Thoracic aorta (tissue), 2 donors: Measurements from ENCODE around the gene ABHD2. TPM values are rescaled to one million over a fixed set of nuclear protein-coding genes. Genes with fewer than 3 reads are reported as not detected.

ENCODE experiments used
- ATAC-seq: fragments of 150-250 bp; one replicate; pipeline ENCODE4 v1.8.0; 2017; ENCODE audit warnings: low read depth; ENCODE audit not compliant: insufficient number of reproducible peaks, low FRiP score
- DNase-seq: peaks from one replicate; pipeline ENCODE4 v3.0.0-alpha.2; 2020; ENCODE audit warnings: low spot score
- H3K27ac ChIP-seq, 2 donors: fragments of 200-600 bp; sonication (generic); 1 replicate in 1 of 2; 2 replicates in 1 of 2; pipeline ENCODE4 v1.5.1; 2016; ENCODE audit warnings: mild to moderate bottlenecking in 2 of 2, moderate library complexity in 2 of 2
- H3K27me3 ChIP-seq: fragments of 200-600 bp; sonication (generic); replicated peaks from 2 replicates; pipeline ENCODE4 v1.6.0; 2016; ENCODE audit warnings: mild to moderate bottlenecking; ENCODE audit not compliant: insufficient read depth
- H3K36me3 ChIP-seq: fragments of 200-600 bp; sonication (generic); one replicate; pipeline ENCODE4 v1.5.1; 2016
- H3K4me1 ChIP-seq, 2 donors: fragments of 200-600 bp; sonication (generic); 1 replicate in 1 of 2; 2 replicates in 1 of 2; pipeline versions ENCODE4 v1.5.1 to v1.6.0; 2016; ENCODE audit warnings: low read depth in 2 of 2, mild to moderate bottlenecking in 1 of 2; ENCODE audit not compliant: control insufficient read depth in 1 of 2
- H3K4me3 ChIP-seq: fragments of 200-600 bp; sonication (generic); 2 replicates; pipeline ENCODE4 v1.5.1; 2016; ENCODE audit warnings: mild to moderate bottlenecking
- H3K9me3 ChIP-seq: fragments of 200-600 bp; sonication (generic); 2 replicates; pipeline ENCODE4 v1.5.1; 2016
- CTCF ChIP-seq: fragments of 200-600 bp; sonication (generic); IDR thresholded peaks from one replicate; pipeline ENCODE4 v1.5.1; 2019; ENCODE audit warnings: antibody characterized with exemption
- total RNA-seq, 2 donors: library from RNA; depleted of rRNA; stranded (reverse); fragments of >200 nt; gene quantifications; one replicate each; pipeline versions ENCODE4 v1.1.0 to v1.2.3, GENCODE V29; 2016

Gene ABHD2
- total RNA-seq, 2 donors from 2014 or later, result 177 to 283 TPM

- H3K4me3 ChIP-seq, result no peak overlapping the region
- no peak for DNase-seq
- ATAC-seq, result no peak
- no peaks in the 10 kb centered on the region for H3K27me3 ChIP-seq
- no peaks in the 10 kb centered on the region for H3K9me3 ChIP-seq
- TF ChIP-seq CTCF, result no peak
- peaks cover 49 to 85% of the 10 kb centered on the region in 2 donors for H3K4me1 ChIP-seq
- H3K27ac ChIP-seq, result peak overlapping the region; percentile 93
- no peaks in the 10 kb centered on the region for H3K36me3 ChIP-seq
Observed at GRCh38 chr15:89106200-89106599, 17.9 kb downstream of the ABHD2 start.

- Histone ChIP-seq H3K27me3 (no peaks in the 10 kb centered on the region), H3K27ac (peak overlapping the region; percentile 93), H3K4me3 (no peak overlapping the region), H3K4me1 (peaks cover 45 to 85% of the 10 kb centered on the region in 2 donors), H3K36me3 (no peaks in the 10 kb centered on the region), H3K9me3 (no peaks in the 10 kb centered on the region)
- no peak for ATAC-seq
- no peak for DNase-seq
- TF ChIP-seq CTCF, result no peak
Observed at GRCh38 chr15:89107984-89108383, 19.7 kb downstream of the ABHD2 start.

GRCh38 chr15:89108835-89109234 lies 20.6 kb downstream of the ABHD2 start:
- Histone ChIP-seq H3K27ac (peak overlapping the region; percentile 93), H3K36me3 (no peaks in the 10 kb centered on the region), H3K4me3 (no peak overlapping the region), H3K27me3 (no peaks in the 10 kb centered on the region), H3K9me3 (no peaks in the 10 kb centered on the region), H3K4me1 (peaks cover 43 to 85% of the 10 kb centered on the region in 2 donors)
- DNase-seq, result no peak
- no peak for ATAC-seq
- TF ChIP-seq CTCF, result no peak

GRCh38 chr15:89109238-89109637 lies 21.0 kb downstream of the ABHD2 start:
- Histone ChIP-seq H3K27ac (peak overlapping the region; percentile 93), H3K27me3 (no peaks in the 10 kb centered on the region), H3K9me3 (no peaks in the 10 kb centered on the region), H3K36me3 (no peaks in the 10 kb centered on the region), H3K4me1 (peaks cover 39 to 85% of the 10 kb centered on the region in 2 donors), H3K4me3 (no peak overlapping the region)
- ATAC-seq, result no peak
- DNase-seq, result no peak
- no peak for TF ChIP-seq CTCF

- peaks cover 40 to 86% of the 10 kb centered on the region in 2 donors for H3K4me1 ChIP-seq
- H3K36me3 ChIP-seq, result no peaks in the 10 kb centered on the region
- TF ChIP-seq CTCF, result no peak
- ATAC-seq (no peak), DNase-seq (no peak)
- peak overlapping the region in 1 of 2 donors; percentile 91 for H3K27ac ChIP-seq
- no peaks in the 10 kb centered on the region for H3K9me3 ChIP-seq
- no peak overlapping the region for H3K4me3 ChIP-seq
- no peaks in the 10 kb centered on the region for H3K27me3 ChIP-seq
Observed at GRCh38 chr15:89110060-89110459, 21.8 kb downstream of the ABHD2 start.
